Ramos (cell line): Measurements from ENCODE around the gene CEACAM5.

Experiments
- in situ Hi-C: fragments of 300-500 bp; cut with MboI; formaldehyde crosslinking; loops from one replicate; pipeline ENCODE4 v1.14.3; 2022; ENCODE audit warnings: low sequenced_read_pairs; ENCODE audit not compliant: unreplicated experiment

The CEACAM5 gene

DNA sequence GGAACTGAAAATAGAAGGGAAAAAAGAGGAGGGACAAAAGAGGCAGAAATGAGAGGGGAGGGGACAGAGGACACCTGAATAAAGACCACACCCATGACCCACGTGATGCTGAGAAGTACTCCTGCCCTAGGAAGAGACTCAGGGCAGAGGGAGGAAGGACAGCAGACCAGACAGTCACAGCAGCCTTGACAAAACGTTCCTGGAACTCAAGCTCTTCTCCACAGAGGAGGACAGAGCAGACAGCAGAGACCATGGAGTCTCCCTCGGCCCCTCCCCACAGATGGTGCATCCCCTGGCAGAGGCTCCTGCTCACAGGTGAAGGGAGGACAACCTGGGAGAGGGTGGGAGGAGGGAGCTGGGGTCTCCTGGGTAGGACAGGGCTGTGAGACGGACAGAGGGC lies at the start of gene CEACAM5:
CEACAM5 (plus strand) TSS at position 146 of the 400 bp plus-strand sequence; CDS start at position 252, 106 bp downstream.
- in situ Hi-C loops, result no loop called here

DNA sequence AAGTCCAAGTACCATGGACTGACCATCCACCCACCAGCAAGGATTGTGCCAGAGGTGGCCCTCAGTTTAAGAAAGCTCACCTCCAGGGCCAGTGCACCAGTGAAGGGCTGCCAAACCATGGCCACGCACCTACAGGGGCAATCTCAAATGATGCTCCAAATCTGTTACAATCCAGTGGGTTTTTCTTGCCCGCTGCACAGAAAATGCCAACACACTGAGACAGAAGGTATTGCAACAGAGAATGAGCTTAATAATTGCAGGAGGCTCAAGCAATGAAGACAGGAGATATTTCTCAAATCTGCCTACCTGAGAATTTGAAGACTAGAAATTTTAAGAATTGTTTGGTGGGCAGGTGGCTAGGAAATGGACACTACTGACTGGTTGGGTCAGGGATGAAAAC lies 42.4 kb upstream of the CEACAM5 start:
- in situ Hi-C loops, result no loop called here

DNA sequence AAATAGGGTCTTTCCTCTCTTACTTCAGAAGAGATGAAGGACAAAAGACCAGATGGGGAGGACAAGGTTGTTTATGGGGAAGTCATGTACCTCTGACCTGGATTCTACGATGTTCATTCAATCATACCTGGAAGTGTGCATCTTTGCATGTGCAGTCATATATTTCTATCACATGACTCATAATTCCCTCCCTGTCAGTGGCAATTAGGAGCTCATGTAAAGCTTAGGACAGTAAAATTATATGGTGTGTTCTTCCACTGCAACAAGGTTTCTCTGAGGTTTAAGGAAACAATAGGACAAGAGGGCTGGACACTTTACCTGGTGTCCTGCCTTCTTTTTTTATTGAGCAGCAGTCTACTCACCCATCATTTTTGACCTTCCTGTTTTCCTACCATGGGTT lies 40.1 kb upstream of the CEACAM5 start:
- in situ Hi-C loops, result no loop called here

DNA sequence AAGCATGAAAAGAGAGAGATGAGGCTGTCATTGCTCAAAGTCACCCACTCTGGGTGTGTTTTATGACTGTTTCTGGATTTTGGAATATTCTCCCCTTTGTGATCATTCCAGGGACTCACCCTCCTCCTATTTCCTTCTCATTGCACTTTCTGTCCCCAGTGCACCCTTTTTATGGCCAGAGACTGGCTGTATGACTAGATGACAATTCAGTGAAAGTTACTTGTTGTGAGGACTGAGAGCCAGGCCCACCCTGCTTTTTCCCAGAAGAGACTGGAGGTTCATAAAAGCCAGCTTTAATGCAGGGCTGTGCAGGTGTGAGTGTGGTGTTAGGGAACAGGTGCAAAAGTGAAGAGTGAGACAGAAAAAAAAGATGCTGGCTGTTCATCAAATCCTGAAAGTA lies 37.7 kb upstream of the CEACAM5 start:
- in situ Hi-C loops, result no loop called here

DNA sequence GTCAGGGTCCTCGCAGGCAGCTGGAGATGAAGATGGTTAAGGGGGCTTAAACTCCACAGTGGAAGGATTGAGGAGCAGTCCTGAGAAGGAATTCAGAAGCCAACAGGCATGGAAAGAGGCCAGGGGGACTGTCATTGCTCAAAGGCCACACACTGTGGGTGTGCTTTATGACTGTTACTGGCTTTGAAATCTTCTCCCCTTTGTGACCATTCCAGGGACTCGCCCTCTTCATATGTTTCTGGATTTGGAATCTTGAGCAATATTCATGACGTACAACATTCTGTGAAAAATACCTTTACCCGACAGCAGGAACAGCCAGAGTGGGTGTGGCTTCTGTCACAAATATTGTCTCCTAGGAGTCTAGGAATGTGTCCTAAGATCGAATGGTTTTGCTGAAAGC lies 36.9 kb upstream of the CEACAM5 start:
- in situ Hi-C loops, result no loop called here

DNA sequence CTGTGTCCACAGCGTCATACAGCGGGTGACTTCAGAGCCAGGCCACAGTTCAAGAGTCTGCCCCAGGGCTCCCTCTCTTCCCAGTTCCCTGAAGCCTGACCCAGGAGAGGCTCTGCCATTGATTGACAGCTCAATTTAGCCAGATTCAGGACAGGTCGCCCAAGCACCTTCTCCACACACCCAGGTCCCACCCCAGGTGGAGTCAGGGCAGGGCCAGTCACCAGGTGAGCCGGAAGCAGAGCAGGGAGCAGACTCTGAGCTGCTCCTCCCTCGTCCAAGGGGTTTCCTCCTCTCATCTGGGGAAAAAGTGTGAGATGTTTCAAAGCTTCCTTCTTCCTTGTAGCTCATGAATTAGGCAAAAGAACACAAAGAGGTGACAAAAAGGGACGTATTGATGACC lies 26.0 kb upstream of the CEACAM5 start:
- in situ Hi-C loops, result no loop called here

DNA sequence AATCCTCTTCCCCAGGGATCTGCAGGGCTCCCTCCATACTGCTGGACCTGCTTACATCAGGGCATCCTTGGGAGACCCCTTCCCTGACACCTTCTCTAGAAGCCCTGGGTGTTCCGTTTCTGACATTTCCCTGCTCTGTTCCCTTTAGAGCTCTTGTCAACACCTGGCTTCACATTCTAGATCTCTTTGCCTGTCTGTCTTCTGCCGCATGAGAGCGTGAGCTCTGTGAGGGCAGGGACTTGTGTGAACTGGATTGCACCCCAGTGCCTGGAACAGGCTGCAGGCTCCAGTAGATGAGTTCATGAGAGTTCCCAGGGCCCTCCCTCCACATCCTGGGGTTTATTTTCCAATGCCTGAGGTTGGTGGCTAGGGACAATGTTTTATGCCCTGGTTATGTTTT lies 21.0 kb upstream of the CEACAM5 start:
- in situ Hi-C loops, result no loop called here

DNA sequence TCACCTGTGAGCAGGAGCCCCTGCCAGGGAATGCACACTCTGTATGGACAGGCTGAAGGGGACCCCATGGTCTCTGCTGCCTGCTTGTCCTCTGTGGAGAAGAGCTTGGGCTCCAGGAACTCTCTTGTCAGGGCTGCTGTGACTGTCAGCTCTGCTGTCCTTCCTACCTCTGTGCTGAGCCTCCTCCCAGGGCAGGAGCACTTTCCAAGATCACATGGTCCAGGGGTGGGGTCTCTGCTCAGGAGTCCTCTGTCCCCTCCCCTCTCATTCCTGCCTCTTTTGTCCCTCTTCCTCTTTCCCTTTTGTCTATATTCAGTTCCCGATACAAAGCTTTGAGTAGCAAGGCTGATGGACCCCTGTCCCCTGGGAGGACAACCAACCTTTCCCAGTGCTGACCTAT lies 20.3 kb upstream of the CEACAM5 start, which contains the start of gene CEACAM7:
CEACAM7 (minus strand) TSS at position 173 of the 400 bp plus-strand sequence; CDS start at position 68, 105 bp downstream.
- in situ Hi-C loops, result no loop called here

DNA sequence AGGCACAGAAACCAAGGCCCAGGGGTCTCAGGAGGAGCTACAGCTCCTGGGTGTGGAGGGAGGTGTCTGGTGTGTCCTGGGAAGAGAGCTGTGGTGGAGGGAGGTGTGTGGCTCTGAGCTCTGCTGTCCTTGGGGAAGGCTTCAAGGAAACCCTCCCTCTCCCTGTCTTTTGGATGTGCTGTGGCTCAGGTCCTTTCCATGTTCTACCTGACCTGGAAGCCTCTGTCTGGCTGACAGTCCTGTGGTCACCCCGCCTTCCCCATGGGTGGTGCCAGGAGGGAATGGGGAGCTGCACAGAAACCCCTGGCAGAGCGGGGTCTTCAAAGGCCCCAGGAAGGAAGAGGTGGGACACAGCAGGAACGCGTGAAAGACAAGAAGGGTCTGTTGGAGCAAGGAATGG lies 19.7 kb upstream of the CEACAM5 start:
- in situ Hi-C loops, result no loop called here

DNA sequence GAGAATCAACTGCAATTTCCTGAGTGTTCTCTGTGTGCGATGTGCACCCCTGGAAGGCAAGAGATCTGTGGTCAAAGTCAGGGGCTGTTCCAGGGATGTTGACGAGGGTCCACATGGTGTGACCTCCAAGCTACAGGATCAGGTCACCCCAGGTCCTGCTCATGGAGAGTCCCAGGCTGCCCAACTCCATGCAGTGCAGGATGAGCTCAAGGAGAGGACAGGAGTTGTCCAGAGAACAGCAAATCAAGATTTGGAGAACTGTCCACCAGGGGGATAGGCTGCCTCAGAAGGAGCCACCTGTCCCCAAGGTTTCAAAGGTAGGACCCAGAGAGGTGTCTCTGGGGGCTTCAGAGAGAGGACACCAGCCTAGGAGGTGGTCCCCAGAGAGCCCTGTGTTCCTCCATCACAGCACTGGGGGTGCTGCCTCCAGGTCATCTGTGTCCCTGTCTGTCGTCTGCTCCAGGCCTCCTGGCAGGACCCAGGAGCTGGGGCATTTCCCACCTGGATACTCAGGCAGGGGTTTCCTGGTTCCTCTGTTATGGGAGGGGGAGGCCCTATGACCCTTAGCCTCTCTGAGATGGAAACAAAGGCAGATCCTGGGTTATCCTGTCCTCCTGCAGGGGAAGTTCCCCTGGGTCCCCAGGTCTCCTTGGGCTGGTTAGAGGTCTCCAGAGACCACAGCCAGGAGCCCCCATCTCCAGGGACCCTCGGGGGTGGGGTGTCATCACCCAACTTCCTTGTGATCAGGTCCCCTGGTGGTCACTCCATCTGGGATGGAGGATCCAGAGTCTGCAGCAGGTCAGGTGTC lies 18.2 kb upstream of the CEACAM5 start:
- in situ Hi-C loops, result no loop called here

DNA sequence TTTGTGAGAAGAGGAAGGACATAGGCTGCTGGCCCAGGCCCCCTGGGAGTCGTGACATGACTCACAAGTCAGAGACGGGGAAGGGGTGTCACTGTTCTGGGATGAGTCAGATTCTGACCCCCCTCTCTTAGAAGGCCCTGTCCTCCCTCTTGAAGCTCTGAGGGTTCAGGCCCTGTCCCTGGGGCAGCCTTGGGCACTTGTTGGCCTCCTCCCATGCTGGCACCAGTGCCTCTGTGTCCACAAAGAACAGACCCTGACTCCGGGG lies 17.7 kb upstream of the CEACAM5 start:
- in situ Hi-C loops, result no loop called here

DNA sequence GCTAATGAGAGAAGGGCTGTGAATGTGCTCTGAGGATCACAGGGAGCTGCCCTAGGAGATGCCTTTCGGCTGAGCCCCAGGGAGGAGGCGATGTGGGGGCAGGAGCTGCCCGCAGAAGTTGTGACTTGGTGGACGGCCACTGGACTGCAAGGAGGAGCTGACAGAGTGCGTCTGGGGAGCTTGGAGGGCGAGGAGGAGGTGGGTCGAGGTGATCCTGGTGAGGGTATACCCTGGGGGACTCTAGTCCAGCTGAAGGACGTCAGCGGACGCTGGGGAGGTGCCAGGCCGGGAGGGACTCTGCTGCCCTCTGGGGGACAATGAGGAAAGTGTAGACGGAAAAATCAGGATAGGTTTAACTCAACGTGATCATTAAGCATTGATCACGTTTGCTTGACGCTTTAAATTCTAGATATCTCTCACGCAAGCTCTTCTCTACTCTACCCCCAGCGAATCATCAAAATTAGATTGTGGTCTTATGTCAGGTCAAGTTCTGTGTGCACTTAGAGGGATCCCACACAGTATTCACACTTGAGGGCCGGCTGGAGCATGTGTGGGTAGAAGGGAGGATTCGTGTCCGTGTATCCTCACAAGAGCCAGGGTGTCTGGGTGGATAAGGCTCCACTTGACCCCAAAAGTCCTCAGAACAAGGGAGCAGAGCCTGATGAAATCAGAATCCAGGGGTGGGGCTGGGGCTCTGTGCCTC lies 17.0 kb upstream of the CEACAM5 start:
- in situ Hi-C loops, result no loop called here

DNA sequence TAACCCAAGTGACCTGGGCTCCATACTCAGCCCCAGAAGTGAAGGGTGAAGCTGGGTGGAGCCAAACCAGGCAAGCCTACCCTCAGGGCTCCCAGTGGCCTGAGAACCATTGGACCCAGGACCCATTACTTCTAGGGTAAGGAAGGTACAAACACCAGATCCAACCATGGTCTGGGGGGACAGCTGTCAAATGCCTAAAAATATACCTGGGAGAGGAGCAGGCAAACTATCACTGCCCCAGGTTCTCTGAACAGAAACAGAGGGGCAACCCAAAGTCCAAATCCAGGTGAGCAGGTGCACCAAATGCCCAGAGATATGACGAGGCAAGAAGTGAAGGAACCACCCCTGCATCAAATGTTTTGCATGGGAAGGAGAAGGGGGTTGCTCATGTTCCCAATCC lies 14.2 kb upstream of the CEACAM5 start:
- in situ Hi-C loops, result no loop called here

DNA sequence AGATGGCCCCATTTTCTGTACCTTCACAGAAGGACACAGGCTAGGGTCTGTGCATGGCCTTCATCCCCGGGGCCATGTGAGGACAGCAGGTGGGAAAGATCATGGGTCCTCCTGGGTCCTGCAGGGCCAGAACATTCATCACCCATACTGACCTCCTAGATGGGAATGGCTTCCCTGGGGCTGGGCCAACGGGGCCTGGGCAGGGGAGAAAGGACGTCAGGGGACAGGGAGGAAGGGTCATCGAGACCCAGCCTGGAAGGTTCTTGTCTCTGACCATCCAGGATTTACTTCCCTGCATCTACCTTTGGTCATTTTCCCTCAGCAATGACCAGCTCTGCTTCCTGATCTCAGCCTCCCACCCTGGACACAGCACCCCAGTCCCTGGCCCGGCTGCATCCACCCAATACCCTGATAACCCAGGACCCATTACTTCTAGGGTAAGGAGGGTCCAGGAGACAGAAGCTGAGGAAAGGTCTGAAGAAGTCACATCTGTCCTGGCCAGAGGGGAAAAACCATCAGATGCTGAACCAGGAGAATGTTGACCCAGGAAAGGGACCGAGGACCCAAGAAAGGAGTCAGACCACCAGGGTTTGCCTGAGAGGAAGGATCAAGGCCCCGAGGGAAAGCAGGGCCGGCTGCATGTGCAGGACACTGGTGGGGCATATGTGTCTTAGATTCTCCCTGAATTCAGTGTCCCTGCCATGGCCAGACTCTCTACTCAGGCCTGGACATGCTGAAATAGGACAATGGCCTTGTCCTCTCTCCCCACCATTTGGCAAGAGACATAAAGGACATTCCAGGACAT lies 13.4 kb upstream of the CEACAM5 start:
- in situ Hi-C loops, result no loop called here

DNA sequence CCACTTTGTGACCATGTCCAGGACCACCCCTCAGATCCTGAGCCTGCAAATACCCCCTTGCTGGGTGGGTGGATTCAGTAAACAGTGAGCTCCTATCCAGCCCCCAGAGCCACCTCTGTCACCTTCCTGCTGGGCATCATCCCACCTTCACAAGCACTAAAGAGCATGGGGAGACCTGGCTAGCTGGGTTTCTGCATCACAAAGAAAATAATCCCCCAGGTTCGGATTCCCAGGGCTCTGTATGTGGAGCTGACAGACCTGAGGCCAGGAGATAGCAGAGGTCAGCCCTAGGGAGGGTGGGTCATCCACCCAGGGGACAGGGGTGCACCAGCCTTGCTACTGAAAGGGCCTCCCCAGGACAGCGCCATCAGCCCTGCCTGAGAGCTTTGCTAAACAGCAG lies 12.7 kb upstream of the CEACAM5 start:
- in situ Hi-C loops, result no loop called here

DNA sequence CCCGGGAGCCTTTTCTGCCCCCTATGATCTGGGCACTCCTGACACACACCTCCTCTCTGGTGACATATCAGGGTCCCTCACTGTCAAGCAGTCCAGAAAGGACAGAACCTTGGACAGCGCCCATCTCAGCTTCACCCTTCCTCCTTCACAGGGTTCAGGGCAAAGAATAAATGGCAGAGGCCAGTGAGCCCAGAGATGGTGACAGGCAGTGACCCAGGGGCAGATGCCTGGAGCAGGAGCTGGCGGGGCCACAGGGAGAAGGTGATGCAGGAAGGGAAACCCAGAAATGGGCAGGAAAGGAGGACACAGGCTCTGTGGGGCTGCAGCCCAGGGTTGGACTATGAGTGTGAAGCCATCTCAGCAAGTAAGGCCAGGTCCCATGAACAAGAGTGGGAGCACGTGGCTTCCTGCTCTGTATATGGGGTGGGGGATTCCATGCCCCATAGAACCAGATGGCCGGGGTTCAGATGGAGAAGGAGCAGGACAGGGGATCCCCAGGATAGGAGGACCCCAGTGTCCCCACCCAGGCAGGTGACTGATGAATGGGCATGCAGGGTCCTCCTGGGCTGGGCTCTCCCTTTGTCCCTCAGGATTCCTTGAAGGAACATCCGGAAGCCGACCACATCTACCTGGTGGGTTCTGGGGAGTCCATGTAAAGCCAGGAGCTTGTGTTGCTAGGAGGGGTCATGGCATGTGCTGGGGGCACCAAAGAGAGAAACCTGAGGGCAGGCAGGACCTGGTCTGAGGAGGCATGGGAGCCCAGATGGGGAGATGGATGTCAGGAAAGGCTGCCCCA lies 11.8 kb upstream of the CEACAM5 start:
- in situ Hi-C loops, result no loop called here

DNA sequence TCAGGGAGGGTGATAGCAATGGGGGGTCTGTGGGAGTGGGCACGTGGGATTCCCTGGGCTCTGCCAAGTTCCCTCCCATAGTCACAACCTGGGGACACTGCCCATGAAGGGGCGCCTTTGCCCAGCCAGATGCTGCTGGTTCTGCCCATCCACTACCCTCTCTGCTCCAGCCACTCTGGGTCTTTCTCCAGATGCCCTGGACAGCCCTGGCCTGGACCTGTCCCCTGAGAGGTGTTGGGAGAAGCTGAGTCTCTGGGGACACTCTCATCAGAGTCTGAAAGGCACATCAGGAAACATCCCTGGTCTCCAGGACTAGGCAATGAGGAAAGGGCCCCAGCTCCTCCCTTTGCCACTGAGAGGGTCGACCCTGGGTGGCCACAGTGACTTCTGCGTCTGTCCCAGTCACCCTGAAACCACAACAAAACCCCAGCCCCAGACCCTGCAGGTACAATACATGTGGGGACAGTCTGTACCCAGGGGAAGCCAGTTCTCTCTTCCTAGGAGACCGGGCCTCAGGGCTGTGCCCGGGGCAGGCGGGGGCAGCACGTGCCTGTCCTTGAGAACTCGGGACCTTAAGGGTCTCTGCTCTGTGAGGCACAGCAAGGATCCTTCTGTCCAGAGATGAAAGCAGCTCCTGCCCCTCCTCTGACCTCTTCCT lies 11.1 kb upstream of the CEACAM5 start:
- in situ Hi-C loops, result no loop called here

DNA sequence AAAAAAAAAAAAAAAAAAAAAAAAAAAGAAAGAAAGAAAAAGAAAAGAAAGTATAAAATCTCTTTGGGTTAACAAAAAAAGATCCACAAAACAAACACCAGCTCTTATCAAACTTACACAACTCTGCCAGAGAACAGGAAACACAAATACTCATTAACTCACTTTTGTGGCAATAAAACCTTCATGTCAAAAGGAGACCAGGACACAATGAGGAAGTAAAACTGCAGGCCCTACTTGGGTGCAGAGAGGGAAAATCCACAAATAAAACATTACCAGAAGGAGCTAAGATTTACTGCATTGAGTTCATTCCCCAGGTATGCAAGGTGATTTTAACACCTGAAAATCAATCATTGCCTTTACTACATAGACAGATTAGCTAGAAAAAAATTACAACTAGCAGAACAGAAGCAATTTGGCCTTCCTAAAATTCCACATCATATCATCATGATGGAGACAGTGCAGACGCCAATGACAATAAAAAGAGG lies 9.6 kb upstream of the CEACAM5 start:
- in situ Hi-C loops, result no loop called here

DNA sequence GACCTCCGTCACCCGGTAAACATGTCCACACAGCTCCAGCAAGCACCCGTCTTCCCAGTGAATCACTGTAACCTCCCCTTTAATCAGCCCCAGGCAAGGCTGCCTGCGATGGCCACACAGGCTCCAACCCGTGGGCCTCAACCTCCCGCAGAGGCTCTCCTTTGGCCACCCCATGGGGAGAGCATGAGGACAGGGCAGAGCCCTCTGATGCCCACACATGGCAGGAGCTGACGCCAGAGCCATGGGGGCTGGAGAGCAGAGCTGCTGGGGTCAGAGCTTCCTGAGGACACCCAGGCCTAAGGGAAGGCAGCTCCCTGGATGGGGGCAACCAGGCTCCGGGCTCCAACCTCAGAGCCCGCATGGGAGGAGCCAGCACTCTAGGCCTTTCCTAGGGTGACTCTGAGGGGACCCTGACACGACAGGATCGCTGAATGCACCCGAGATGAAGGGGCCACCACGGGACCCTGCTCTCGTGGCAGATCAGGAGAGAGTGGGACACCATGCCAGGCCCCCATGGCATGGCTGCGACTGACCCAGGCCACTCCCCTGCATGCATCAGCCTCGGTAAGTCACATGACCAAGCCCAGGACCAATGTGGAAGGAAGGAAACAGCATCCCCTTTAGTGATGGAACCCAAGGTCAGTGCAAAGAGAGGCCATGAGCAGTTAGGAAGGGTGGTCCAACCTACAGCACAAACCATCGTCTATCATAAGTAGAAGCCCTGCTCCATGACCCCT lies 9.0 kb upstream of the CEACAM5 start:
- in situ Hi-C loops, result no loop called here
